ENCODE measurements around the gene HOXD9.

DNA sequence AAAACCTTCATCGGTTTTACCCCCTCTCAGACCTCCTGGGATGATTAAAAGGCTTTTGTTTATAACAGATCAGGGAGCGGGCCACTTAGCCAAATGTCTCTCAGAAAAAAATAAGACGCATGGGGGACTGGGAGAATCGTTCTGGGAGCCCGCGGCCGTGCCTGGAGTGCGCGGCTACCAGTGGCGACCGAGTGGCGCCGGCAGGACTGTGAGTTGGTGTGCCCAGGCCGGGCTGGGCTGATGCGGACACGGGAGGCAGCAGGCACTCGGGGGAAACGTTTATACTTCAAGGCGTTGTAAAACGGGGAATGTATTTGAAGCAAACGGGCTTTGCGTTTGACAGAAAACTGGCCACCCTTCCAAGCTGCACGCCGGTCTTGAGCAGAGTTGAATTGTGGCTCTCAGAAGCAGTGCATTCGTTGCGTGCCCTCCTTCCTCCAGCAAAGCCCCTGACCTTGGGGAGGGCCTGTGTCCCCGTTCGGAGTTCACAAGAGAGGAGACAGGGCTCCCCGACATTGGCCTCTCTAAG is 10.6 kb upstream of the HOXD9 start:
- TF ChIP-seq, protein P1, sequence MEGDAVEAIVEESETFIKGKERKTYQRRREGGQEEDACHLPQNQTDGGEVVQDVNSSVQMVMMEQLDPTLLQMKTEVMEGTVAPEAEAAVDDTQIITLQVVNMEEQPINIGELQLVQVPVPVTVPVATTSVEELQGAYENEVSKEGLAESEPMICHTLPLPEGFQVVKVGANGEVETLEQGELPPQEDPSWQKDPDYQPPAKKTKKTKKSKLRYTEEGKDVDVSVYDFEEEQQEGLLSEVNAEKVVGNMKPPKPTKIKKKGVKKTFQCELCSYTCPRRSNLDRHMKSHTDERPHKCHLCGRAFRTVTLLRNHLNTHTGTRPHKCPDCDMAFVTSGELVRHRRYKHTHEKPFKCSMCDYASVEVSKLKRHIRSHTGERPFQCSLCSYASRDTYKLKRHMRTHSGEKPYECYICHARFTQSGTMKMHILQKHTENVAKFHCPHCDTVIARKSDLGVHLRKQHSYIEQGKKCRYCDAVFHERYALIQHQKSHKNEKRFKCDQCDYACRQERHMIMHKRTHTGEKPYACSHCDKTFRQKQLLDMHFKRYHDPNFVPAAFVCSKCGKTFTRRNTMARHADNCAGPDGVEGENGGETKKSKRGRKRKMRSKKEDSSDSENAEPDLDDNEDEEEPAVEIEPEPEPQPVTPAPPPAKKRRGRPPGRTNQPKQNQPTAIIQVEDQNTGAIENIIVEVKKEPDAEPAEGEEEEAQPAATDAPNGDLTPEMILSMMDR (IDR thresholded peaks at IDR 0.05): no peak
- no peak for TF ChIP-seq POLR2A (IDR thresholded peaks at IDR 0.05)
